Esophagus squamous epithelium (tissue), 5 donors: ENCODE data around the gene ERLIN1. TPM values are rescaled to one million over a fixed set of nuclear protein-coding genes. Genes with fewer than 3 reads are reported as not detected.
A peak's percentile ranks its signal among the peaks of the same experiment; 100 is the strongest.

Experiments used
- DNase-seq: peaks from one replicate; lab custom pipeline; 2025; lab: John Stamatoyannopoulos, UW
- H3K27ac ChIP-seq, 4 donors: fragments of 200-600 bp; sonication (generic); one replicate each; pipeline ENCODE4 v1.5.1; 2016 to 2019; ENCODE audit warnings: mild to moderate bottlenecking in 1 of 4
- H3K27me3 ChIP-seq, 4 donors: fragments of 200-600 bp; sonication (generic); 1 replicate in 3 of 4; 2 replicates in 1 of 4; pipeline versions ENCODE4 v1.5.1 to v1.6.0; 2017 to 2021; ENCODE audit warnings: antibody characterized with exemption in 1 of 4
- H3K36me3 ChIP-seq, 3 donors: fragments of 200-600 bp; sonication (generic); one replicate each; pipeline ENCODE4 v1.5.1; 2016 to 2019
- H3K4me1 ChIP-seq, 3 donors: fragments of 200-600 bp; sonication (generic); one replicate each; pipeline ENCODE4 v1.5.1; 2017 to 2019
- H3K4me3 ChIP-seq, 4 donors: fragments of 200-600 bp; sonication (generic); 1 replicate in 3 of 4; 2 replicates in 1 of 4; pipeline ENCODE4 v1.5.1; 2016 to 2019; ENCODE audit warnings: mild to moderate bottlenecking in 2 of 4, moderate library complexity in 1 of 4
- H3K9me3 ChIP-seq, 3 donors: fragments of 200-600 bp; sonication (generic); one replicate each; pipeline ENCODE4 v1.5.1; 2016 to 2019
- CTCF ChIP-seq, 6 experiments: fragments of 450-650 bp in 4 of 6; fragments of 200-600 bp in 2 of 6; sonication (generic) in 2 of 6; IDR thresholded peaks; one replicate each; pipeline ENCODE4 v1.5.1; 2016 to 2019; ENCODE audit warnings: antibody characterized with exemption in 6 of 6, mild to moderate bottlenecking in 4 of 6, moderate library complexity in 4 of 6
- POLR2A ChIP-seq, 4 donors: fragments of 450-650 bp; IDR thresholded peaks; one replicate each; pipeline ENCODE4 v1.6.1; 2017; ENCODE audit warnings: antibody characterized with exemption in 4 of 4, mild to moderate bottlenecking in 4 of 4, moderate library complexity in 3 of 4
- WGBS, 2 donors: methylation state at CpG; one replicate each; pipeline ENCODE4 v1.1.5; 2018; 5-methylcytosine and 5-hydroxymethylcytosine counted together
- intact Hi-C: fragments of 100-400 bp; cut with DNase I; formaldehyde crosslinking; loops from one replicate; pipeline ENCODE4 v1.15.0; 2022
- total RNA-seq, 4 donors: library from RNA; depleted of rRNA; stranded (reverse); fragments of >200 nt; gene quantifications; one replicate each; pipeline ENCODE4 v1.1.0, GENCODE V29; 2016
- donor health status: DM: yes; HTN: yes; CAD: no.

The ERLIN1 gene
- total RNA-seq, 4 donors from 2014 or later: 27.7 to 33.3 (median 29.5) TPM

GRCh38 chr10:100183481-100183880 lies 2.3 kb downstream of the ERLIN1 start:
- Histone ChIP-seq H3K4me1 (peaks cover 21 to 67% (median 21%) of the 10 kb centered on the region in 3 donors), H3K36me3 (peaks cover 0 to 49% (median 0%) of the 10 kb centered on the region in 3 donors), H3K27ac (peak overlapping the region; percentile 2 to 97 (median 68)), H3K9me3 (no peaks in the 10 kb centered on the region), H3K27me3 (no peaks in the 10 kb centered on the region), H3K4me3 (peak overlapping the region in 2 of 4 donors; percentile 92 to 98)
- 33 to 39% methylated on average over 3 of the region's 3 CpGs for WGBS, 2 donors
- intact Hi-C loops: no loop called here
- DNase-seq: no peak
- no peak for TF ChIP-seq CTCF (IDR thresholded peaks at IDR 0.05)

DNA sequence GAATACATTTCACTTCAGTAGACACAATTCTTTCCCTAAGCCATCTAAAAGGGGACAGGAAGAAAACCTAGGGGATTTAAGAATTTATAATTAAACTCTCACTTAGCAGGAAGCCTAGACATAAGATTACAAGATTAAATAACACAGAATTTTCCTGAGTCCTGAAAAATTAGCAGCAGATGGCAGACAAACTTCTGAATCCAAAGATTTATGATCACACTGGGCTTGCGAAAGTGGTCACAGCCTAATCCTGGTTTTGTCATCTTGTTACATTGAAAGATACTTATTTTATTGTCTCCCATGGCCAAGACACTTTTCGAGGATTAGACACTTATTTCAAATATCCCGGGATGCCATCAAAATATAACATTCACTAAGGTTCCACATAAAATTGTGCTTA lies 2.9 kb downstream of the ERLIN1 start:
- intact Hi-C loops: no loop called here
- Histone ChIP-seq H3K4me1 (peaks cover 21 to 66% (median 21%) of the 10 kb centered on the region in 3 donors), H3K4me3 (no peak overlapping the region), H3K36me3 (peaks cover 0 to 53% (median 0%) of the 10 kb centered on the region in 3 donors), H3K9me3 (no peaks in the 10 kb centered on the region), H3K27ac (peak overlapping the region; percentile 2 to 97 (median 68)), H3K27me3 (no peaks in the 10 kb centered on the region)
- 62 to 83% methylated on average over 3 of the region's 3 CpGs for WGBS, 2 donors
- no peak for DNase-seq
- no peak for TF ChIP-seq POLR2A (IDR thresholded peaks at IDR 0.05)
- no peak for TF ChIP-seq CTCF (IDR thresholded peaks at IDR 0.05)

- WGBS, 2 donors: 78 to 91% methylated on average over 6 of the region's 6 CpGs
- no peak for DNase-seq
- Histone ChIP-seq H3K4me3 (no peak overlapping the region), H3K36me3 (peaks cover 0 to 60% (median 0%) of the 10 kb centered on the region in 3 donors), H3K27ac (peak overlapping the region in 3 of 4 donors; percentile 40 to 97 (median 96)), H3K9me3 (no peaks in the 10 kb centered on the region), H3K4me1 (peaks cover 20 to 60% (median 21%) of the 10 kb centered on the region in 3 donors), H3K27me3 (no peaks in the 10 kb centered on the region)
- intact Hi-C loops: no loop called here
- TF ChIP-seq POLR2A (IDR thresholded peaks at IDR 0.05): no peak
- no peak for TF ChIP-seq CTCF (IDR thresholded peaks at IDR 0.05)
Observed at GRCh38 chr10:100182281-100182680, 3.5 kb downstream of the ERLIN1 start.

GRCh38 chr10:100175875-100176274 lies 10.0 kb downstream of the ERLIN1 start:
- H3K9me3 ChIP-seq: no peaks in the 10 kb centered on the region
- peak overlapping the region in 2 of 4 donors; percentile 15 to 47 for H3K27ac ChIP-seq
- H3K4me3 ChIP-seq: no peak overlapping the region
- no peak for DNase-seq
- peaks cover 0 to 100% (median 8%) of the 10 kb centered on the region in 3 donors for H3K36me3 ChIP-seq
- WGBS, 2 donors: 46 to 69% methylated on average over 1 of the region's 1 CpG
- intact Hi-C loops: no loop called here
- TF ChIP-seq POLR2A (IDR thresholded peaks at IDR 0.05): no peak
- no peak for TF ChIP-seq CTCF (IDR thresholded peaks at IDR 0.05)
- H3K4me1 ChIP-seq: peaks cover 0 to 29% (median 0%) of the 10 kb centered on the region in 3 donors
- H3K27me3 ChIP-seq: no peaks in the 10 kb centered on the region

- H3K36me3 ChIP-seq: peaks cover 0 to 99% (median 12%) of the 10 kb centered on the region in 3 donors
- H3K27ac ChIP-seq: no peak overlapping the region
- H3K4me3 ChIP-seq: no peak overlapping the region
- TF ChIP-seq CTCF (IDR thresholded peaks at IDR 0.05) (no peak), POLR2A (IDR thresholded peaks at IDR 0.05) (no peak)
- H3K9me3 ChIP-seq: no peaks in the 10 kb centered on the region
- H3K4me1 ChIP-seq: peaks cover 0 to 22% (median 0%) of the 10 kb centered on the region in 3 donors
- intact Hi-C loops: no loop called here
- no peaks in the 10 kb centered on the region for H3K27me3 ChIP-seq
- DNase-seq: no peak
- 87 to 95% methylated on average over 3 of the region's 3 CpGs for WGBS, 2 donors
Observed at GRCh38 chr10:100174699-100175677, 10.8 kb downstream of the ERLIN1 start.
